ENCODE data around the gene ZYG11A. TPM values are rescaled to one million over a fixed set of nuclear protein-coding genes. Genes with fewer than 3 reads are reported as not detected.

The ZYG11A gene
- polyA plus RNA-seq, 2 of the 4 experiments (the other 2 are of a cell fraction), result 2.6 to 4.8 TPM

- ATAC-seq (no peak), FAIRE-seq (no peak), DNase-seq (ENCODE audit: low read depth in 1 of 2, low spot score in 1 of 2) (no peak)
- Histone ChIP-seq H3K9me3 (no peaks in the 10 kb centered on the region), H3K4me3 (no peak overlapping the region), H3K4me2 (no peak overlapping the region), H3K27ac (no peak overlapping the region), H3K4me1 (peaks cover 3% of the 10 kb centered on the region; the same call in 1 of the 3 replicates)
- ChIA-PET CTCF (interaction anchor here (0.6 to 1.5 kb wide), 4 partner anchors 12 to 476 kb away, joined by 3 to 4 read pairs (median 4); no protein-coding TSS in a partner anchor), POLR2A (no interaction called here)
- TF ChIP-seq EHMT2 (IDR thresholded peaks at IDR 0.05; ENCODE audit: low read depth), result no peak
- no peak for TF ChIP-seq FOSL2 (IDR thresholded peaks at IDR 0.05)
- no peak for TF ChIP-seq FOSL2 (CRISPR knock-in tag; IDR thresholded peaks at IDR 0.05)
- no peak for TF ChIP-seq RFX5 (IDR thresholded peaks at IDR 0.05)
- no peak for TF ChIP-seq RCOR1 (IDR thresholded peaks at IDR 0.05; ENCODE audit: low read depth, low read length)
- no peak for TF ChIP-seq NPAS2 (CRISPR knock-in tag; IDR thresholded peaks at IDR 0.05; ENCODE audit: borderline replicate concordance)
- no peak for TF ChIP-seq SMC3 (IDR thresholded peaks at IDR 0.05)
- no peak for TF ChIP-seq HES2 (IDR thresholded peaks at IDR 0.05)
- no peak for TF ChIP-seq FOXS1 (CRISPR knock-in tag; IDR thresholded peaks at IDR 0.05)
- no peak for TF ChIP-seq HOXA7 (CRISPR knock-in tag; IDR thresholded peaks at IDR 0.05)
- TF ChIP-seq SREBF2 (IDR thresholded peaks at IDR 0.05), result no peak
- no peak for TF ChIP-seq KDM5A (IDR thresholded peaks at IDR 0.05)
- no peak for TF ChIP-seq REST (IDR thresholded peaks at IDR 0.05)
- TF ChIP-seq GATA3 (IDR thresholded peaks at IDR 0.05; ENCODE audit: borderline replicate concordance), result no peak
- TF ChIP-seq POLR2AphosphoS2 (conservative IDR thresholded peaks at IDR 0.05; ENCODE audit: low read length), result no peak
- TF ChIP-seq HMGXB4 (CRISPR knock-in tag; IDR thresholded peaks at IDR 0.05; ENCODE audit: borderline replicate concordance), result no peak
- no peak for TF ChIP-seq ZC3H11A (IDR thresholded peaks at IDR 0.05)
- no peak for TF ChIP-seq CBX2 (IDR thresholded peaks at IDR 0.05; ENCODE audit: borderline replicate concordance, low read depth)
- TF ChIP-seq HOXB13 (CRISPR knock-in tag; IDR thresholded peaks at IDR 0.05; ENCODE audit: low read depth), result no peak
- WGBS (ENCODE audit: missing lambda C conversion rate), result 92% methylated on average over 7 of the region's 7 CpGs
Observed at GRCh38 chr1:52917156-52917555, 74.6 kb downstream of the ZYG11A start.

- no peak overlapping the region for H3K4me2 ChIP-seq
- TF ChIP-seq SREBF2 (IDR thresholded peaks at IDR 0.05) (no peak), CHD4 (IDR thresholded peaks at IDR 0.05; ENCODE audit: borderline replicate concordance) (no peak), EHMT2 (IDR thresholded peaks at IDR 0.05; ENCODE audit: low read depth) (no peak), NFE2L2 (conservative IDR thresholded peaks at IDR 0.05; ENCODE audit: low read length) (no peak), TP53 (CRISPR knock-in tag; IDR thresholded peaks at IDR 0.05) (no peak), HMGXB4 (CRISPR knock-in tag; IDR thresholded peaks at IDR 0.05; ENCODE audit: borderline replicate concordance) (no peak), ZFP36 (IDR thresholded peaks at IDR 0.05; ENCODE audit: borderline replicate concordance, partially characterized antibody) (no peak), MYC (IDR thresholded peaks at IDR 0.05; ENCODE audit: borderline replicate concordance, low read length) (no peak), RARB (CRISPR knock-in tag; IDR thresholded peaks at IDR 0.05) (no peak), CTCF (IDR thresholded peaks at IDR 0.05) (no peak), HOXB13 (CRISPR knock-in tag; IDR thresholded peaks at IDR 0.05; ENCODE audit: low read depth) (no peak), EP300 (IDR thresholded peaks at IDR 0.05) (no peak), CEBPB (IDR thresholded peaks at IDR 0.05) (no peak), MAX (IDR thresholded peaks at IDR 0.05) (no peak)
- 100% methylated on average over 1 of the region's 1 CpG for WGBS (ENCODE audit: missing lambda C conversion rate)
- no peaks in the 10 kb centered on the region for H3K9me3 ChIP-seq
- FAIRE-seq (no peak), ATAC-seq (no peak), DNase-seq (ENCODE audit: low read depth in 1 of 2, low spot score in 1 of 2) (no peak)
- no peak overlapping the region for H3K27ac ChIP-seq
- no peak overlapping the region for H3K4me3 ChIP-seq
- POLR2A ChIA-PET, result no interaction called here
- H3K4me1 ChIP-seq, result peaks cover 5% of the 10 kb centered on the region; the same call in 1 of the 3 replicates
- CTCF ChIA-PET, result interaction anchor here (0.6 to 1.5 kb wide), 4 partner anchors 13 to 476 kb away, joined by 3 to 4 read pairs (median 4); no protein-coding TSS in a partner anchor
Observed at GRCh38 chr1:52917581-52917980, 75.0 kb downstream of the ZYG11A start.

Measured in A549 (cell line).